ENCODE data around the gene IMP3. TPM values are rescaled to one million over a fixed set of nuclear protein-coding genes. Genes with fewer than 3 reads are reported as not detected.
"Not testable (repeated sequence)": the region's sequence is repeated elsewhere in the genome, so short reads cannot be mapped to it uniquely, and the experiment has no call there.

The IMP3 gene
- total RNA-seq (42.2 TPM), polyA plus RNA-seq (ENCODE audit: insufficient read depth in 1 of 8, insufficient read length in 8 of 8, low replicate concordance in 1 of 8) (10 to 100 TPM; 31.2 to 35.3 (median 33.3) TPM)
- long read RNA-seq, donor 1, transcript IMP3-202 (1 exons, 1,237 nt): major isoform, 26 of 26 reads
- long read RNA-seq, donor 1, partial matches to known transcripts: 0 of 26 reads
- long read RNA-seq, donor 1, other reads (novel, unspliced or antisense): 0 of 26 reads
- long read RNA-seq, donor 2, transcript IMP3-202 (1 exons, 1,237 nt): major isoform, 5 of 5 reads
- long read RNA-seq, donor 2, partial matches to known transcripts: 0 of 5 reads
- long read RNA-seq, donor 2, other reads (novel, unspliced or antisense): 0 of 5 reads
- long read RNA-seq, donor 3, transcript IMP3-202 (1 exons, 1,237 nt): major isoform, 30 of 35 reads
- long read RNA-seq, donor 3, partial matches to known transcripts: 5 of 35 reads
- long read RNA-seq, donor 3, other reads (novel, unspliced or antisense): 0 of 35 reads
- long read RNA-seq, donor 4, transcript IMP3-202 (1 exons, 1,237 nt): major isoform, 33 of 33 reads
- long read RNA-seq, donor 4, partial matches to known transcripts: 0 of 33 reads
- long read RNA-seq, donor 4, other reads (novel, unspliced or antisense): 0 of 33 reads
- long read RNA-seq, donor 5, transcript IMP3-202 (1 exons, 1,237 nt): major isoform, 90 of 90 reads
- long read RNA-seq, donor 5, partial matches to known transcripts: 0 of 90 reads
- long read RNA-seq, donor 5, other reads (novel, unspliced or antisense): 0 of 90 reads
- long read RNA-seq, donor 6, transcript IMP3-202 (1 exons, 1,237 nt): major isoform, 80 of 80 reads
- long read RNA-seq, donor 6, partial matches to known transcripts: 0 of 80 reads
- long read RNA-seq, donor 6, other reads (novel, unspliced or antisense): 0 of 80 reads
- long read RNA-seq, donor 7, transcript IMP3-202 (1 exons, 1,237 nt): major isoform, 64 of 64 reads
- long read RNA-seq, donor 7, partial matches to known transcripts: 0 of 64 reads
- long read RNA-seq, donor 7, other reads (novel, unspliced or antisense): 0 of 64 reads
- long read RNA-seq, donor 8, transcript IMP3-202 (1 exons, 1,237 nt): major isoform, 32 of 32 reads
- long read RNA-seq, donor 8, partial matches to known transcripts: 0 of 32 reads
- long read RNA-seq, donor 8, other reads (novel, unspliced or antisense): 0 of 32 reads
- long read RNA-seq, donor 9, transcript IMP3-202 (1 exons, 1,237 nt): major isoform, 42 of 42 reads
- long read RNA-seq, donor 9, partial matches to known transcripts: 0 of 42 reads
- long read RNA-seq, donor 9, other reads (novel, unspliced or antisense): 0 of 42 reads
- long read RNA-seq, donor 10, transcript IMP3-202 (1 exons, 1,237 nt): major isoform, 74 of 74 reads
- long read RNA-seq, donor 10, partial matches to known transcripts: 0 of 74 reads
- long read RNA-seq, donor 10, other reads (novel, unspliced or antisense): 0 of 74 reads
- long read RNA-seq, donor 11, transcript IMP3-202 (1 exons, 1,237 nt): major isoform, 47 of 47 reads
- long read RNA-seq, donor 11, partial matches to known transcripts: 0 of 47 reads
- long read RNA-seq, donor 11, other reads (novel, unspliced or antisense): 0 of 47 reads

- Histone ChIP-seq H3K27me3 (ENCODE audit: control insufficient read depth, insufficient read depth, low read length) (no peaks in the 10 kb centered on the region), H3K4me1 (ENCODE audit: control insufficient read depth, insufficient read depth, low read length) (peaks cover 23% of the 10 kb centered on the region), H3K9me3 (replicated peaks; ENCODE audit: control insufficient read depth, low read depth, low read length) (no peaks in the 10 kb centered on the region), H3K36me3 (ENCODE audit: control insufficient read depth, insufficient read depth, low read length) (peaks cover 3% of the 10 kb centered on the region), H3K4me3 (ENCODE audit: low read length) (peak within 1 kb of the TSS; percentile 63), H3K27ac (ENCODE audit: low read length) (peak within 1 kb of the TSS; percentile 96)
- WGBS (ENCODE audit: insufficient coverage): under 1% methylated on average over 78 of the region's 83 CpGs
- peak; percentile 100 for DNase-seq
Observed at GRCh38 chr15:75639709-75640482, at the start of gene IMP3. TSS of gene IMP3 (minus strand) at chr15:75640224. CDS start at chr15:75640168, 56 bp downstream.

GRCh38 chr15:75689429-75689828 is 49.4 kb upstream of the IMP3 start:
- 95% methylated on average over 19 of the region's 20 CpGs for WGBS (ENCODE audit: insufficient coverage)
- Histone ChIP-seq H3K4me1 (ENCODE audit: control insufficient read depth, insufficient read depth, low read length) (peaks cover 20% of the 10 kb centered on the region), H3K36me3 (ENCODE audit: control insufficient read depth, insufficient read depth, low read length) (peaks cover 63% of the 10 kb centered on the region)
- H3K27ac ChIP-seq (ENCODE audit: low read length); DNase-seq; H3K9me3 ChIP-seq (replicated peaks; ENCODE audit: control insufficient read depth, low read depth, low read length); H3K27me3 ChIP-seq (ENCODE audit: control insufficient read depth, insufficient read depth, low read length); H3K4me3 ChIP-seq (ENCODE audit: low read length): not testable (repeated sequence)

DNA sequence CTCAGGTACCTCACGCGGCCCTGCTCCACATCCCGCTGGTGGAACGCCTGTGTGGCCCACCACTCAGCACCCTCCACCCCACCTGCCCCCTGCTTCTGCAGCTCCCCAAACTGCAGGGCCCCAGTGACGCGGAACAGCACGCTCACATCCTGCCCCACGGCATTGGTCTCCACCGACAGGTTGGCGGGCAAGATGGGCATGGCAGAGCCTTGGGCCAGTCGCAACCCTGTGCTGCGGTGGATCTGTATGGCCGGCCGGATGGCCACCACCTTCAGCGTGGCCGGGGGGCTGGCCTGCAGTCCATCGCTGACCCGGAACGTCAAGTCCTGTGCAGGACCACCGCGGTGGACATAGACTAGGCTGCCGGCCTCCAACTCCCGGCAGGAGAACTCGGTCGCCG is 48.8 kb upstream of the IMP3 start:
- no peak for DNase-seq
- Histone ChIP-seq H3K27me3 (ENCODE audit: control insufficient read depth, insufficient read depth, low read length) (peaks cover 7% of the 10 kb centered on the region), H3K4me3 (ENCODE audit: low read length) (no peak overlapping the region), H3K36me3 (ENCODE audit: control insufficient read depth, insufficient read depth, low read length) (peaks cover 69% of the 10 kb centered on the region), H3K27ac (ENCODE audit: low read length) (no peak overlapping the region), H3K9me3 (replicated peaks; ENCODE audit: control insufficient read depth, low read depth, low read length) (no peaks in the 10 kb centered on the region), H3K4me1 (ENCODE audit: control insufficient read depth, insufficient read depth, low read length) (peaks cover 14% of the 10 kb centered on the region)
- 95% methylated on average over 26 of the region's 26 CpGs for WGBS (ENCODE audit: insufficient coverage)

- H3K9me3 ChIP-seq (replicated peaks; ENCODE audit: control insufficient read depth, low read depth, low read length): no peaks in the 10 kb centered on the region
- peaks cover 13% of the 10 kb centered on the region for H3K4me1 ChIP-seq (ENCODE audit: control insufficient read depth, insufficient read depth, low read length)
- H3K36me3 ChIP-seq (ENCODE audit: control insufficient read depth, insufficient read depth, low read length): peaks cover 73% of the 10 kb centered on the region
- 93% methylated on average over 5 of the region's 7 CpGs for WGBS (ENCODE audit: insufficient coverage)
- no peak for DNase-seq
- H3K27me3 ChIP-seq (ENCODE audit: control insufficient read depth, insufficient read depth, low read length): peaks cover 7% of the 10 kb centered on the region
- H3K27ac ChIP-seq (ENCODE audit: low read length): no peak overlapping the region
- no peak overlapping the region for H3K4me3 ChIP-seq (ENCODE audit: low read length)
Observed at GRCh38 chr15:75688278-75688557, 48.2 kb upstream of the IMP3 start.

DNA sequence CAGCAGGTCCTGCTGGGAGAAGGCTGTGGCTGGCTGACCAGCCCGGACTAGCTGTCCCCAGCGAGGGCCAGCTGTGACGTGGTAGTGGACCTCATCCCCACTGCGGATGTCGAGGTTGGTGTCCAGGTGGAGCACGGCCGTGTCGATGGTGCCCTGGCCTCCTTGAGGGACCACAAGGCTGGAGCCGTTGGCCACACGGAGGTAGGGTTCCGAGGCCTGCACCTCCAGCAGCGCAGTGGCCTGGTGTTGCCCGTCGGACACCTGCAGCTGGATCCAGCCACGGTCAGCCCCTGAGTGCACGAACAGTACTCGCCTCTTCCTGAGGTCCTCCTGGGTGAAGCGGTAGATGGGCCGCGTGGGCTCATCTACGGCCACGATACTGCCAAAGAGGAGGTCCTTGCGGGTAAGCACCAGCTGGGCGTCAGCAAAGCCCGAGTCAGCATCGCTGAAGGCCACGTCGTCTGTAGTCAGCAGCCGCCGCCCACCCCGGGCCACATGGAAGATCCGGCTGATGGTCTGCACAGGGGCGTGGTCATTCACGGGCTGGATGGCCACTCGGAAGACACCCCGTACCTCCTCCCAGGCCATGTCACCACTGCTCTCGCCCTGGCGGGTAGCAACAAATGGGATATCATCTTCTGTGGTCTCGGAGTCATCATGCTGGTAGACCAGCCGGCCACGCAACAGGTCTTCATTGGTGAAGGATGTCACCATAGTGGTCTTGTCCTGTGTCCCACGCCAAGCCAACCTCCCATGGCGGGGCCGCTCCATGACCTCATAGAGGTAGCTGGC is 47.7 kb upstream of the IMP3 start:
- Histone ChIP-seq H3K9me3 (replicated peaks; ENCODE audit: control insufficient read depth, low read depth, low read length) (no peaks in the 10 kb centered on the region), H3K36me3 (ENCODE audit: control insufficient read depth, insufficient read depth, low read length) (peaks cover 76% of the 10 kb centered on the region), H3K27ac (ENCODE audit: low read length) (no peak overlapping the region), H3K4me3 (ENCODE audit: low read length) (no peak overlapping the region), H3K27me3 (ENCODE audit: control insufficient read depth, insufficient read depth, low read length) (peaks cover 7% of the 10 kb centered on the region), H3K4me1 (ENCODE audit: control insufficient read depth, insufficient read depth, low read length) (peaks cover 11% of the 10 kb centered on the region)
- 86% methylated on average over 39 of the region's 44 CpGs for WGBS (ENCODE audit: insufficient coverage)
- DNase-seq: no peak

- DNase-seq: peak; percentile 75
Observed at GRCh38 chr15:75686212-75686642, 46.2 kb upstream of the IMP3 start.

GRCh38 chr15:75685195-75685594 is 45.2 kb upstream of the IMP3 start:
- Histone ChIP-seq H3K4me1 (ENCODE audit: control insufficient read depth, insufficient read depth, low read length) (peaks cover 11% of the 10 kb centered on the region), H3K36me3 (ENCODE audit: control insufficient read depth, insufficient read depth, low read length) (peaks cover 82% of the 10 kb centered on the region), H3K4me3 (ENCODE audit: low read length) (no peak overlapping the region), H3K27ac (ENCODE audit: low read length) (no peak overlapping the region), H3K27me3 (ENCODE audit: control insufficient read depth, insufficient read depth, low read length) (peaks cover 3% of the 10 kb centered on the region), H3K9me3 (replicated peaks; ENCODE audit: control insufficient read depth, low read depth, low read length) (no peaks in the 10 kb centered on the region)
- DNase-seq: no peak
- WGBS (ENCODE audit: insufficient coverage): 73% methylated on average over 10 of the region's 12 CpGs

More at GRCh38 chr15:75686212-75686642, 46.2 kb upstream of the IMP3 start:
- not testable (repeated sequence) for H3K9me3 ChIP-seq (replicated peaks; ENCODE audit: control insufficient read depth, low read depth, low read length); H3K27ac ChIP-seq (ENCODE audit: low read length); H3K4me3 ChIP-seq (ENCODE audit: low read length); H3K27me3 ChIP-seq (ENCODE audit: control insufficient read depth, insufficient read depth, low read length)
- Histone ChIP-seq H3K36me3 (ENCODE audit: control insufficient read depth, insufficient read depth, low read length) (peaks cover 77% of the 10 kb centered on the region), H3K4me1 (ENCODE audit: control insufficient read depth, insufficient read depth, low read length) (peaks cover 11% of the 10 kb centered on the region)
- 0% methylated on average over 3 of the region's 14 CpGs for WGBS (ENCODE audit: insufficient coverage)

GRCh38 chr15:75684648-75685047 is 44.6 kb upstream of the IMP3 start:
- no peak overlapping the region for H3K4me3 ChIP-seq (ENCODE audit: low read length)
- no peak overlapping the region for H3K27ac ChIP-seq (ENCODE audit: low read length)
- no peak for DNase-seq
- H3K36me3 ChIP-seq (ENCODE audit: control insufficient read depth, insufficient read depth, low read length): peaks cover 87% of the 10 kb centered on the region
- H3K27me3 ChIP-seq (ENCODE audit: control insufficient read depth, insufficient read depth, low read length): peaks cover 3% of the 10 kb centered on the region
- H3K4me1 ChIP-seq (ENCODE audit: control insufficient read depth, insufficient read depth, low read length): peaks cover 11% of the 10 kb centered on the region
- H3K9me3 ChIP-seq (replicated peaks; ENCODE audit: control insufficient read depth, low read depth, low read length): no peaks in the 10 kb centered on the region
- WGBS (ENCODE audit: insufficient coverage): 75% methylated on average over 8 of the region's 10 CpGs
